Measurements from ENCODE around the gene PANX2. TPM values are rescaled to one million over a fixed set of nuclear protein-coding genes. Genes with fewer than 3 reads are reported as not detected.

PANX2 gene
- total RNA-seq, 1 donor from 2014 or later = 2.5 TPM

DNA sequence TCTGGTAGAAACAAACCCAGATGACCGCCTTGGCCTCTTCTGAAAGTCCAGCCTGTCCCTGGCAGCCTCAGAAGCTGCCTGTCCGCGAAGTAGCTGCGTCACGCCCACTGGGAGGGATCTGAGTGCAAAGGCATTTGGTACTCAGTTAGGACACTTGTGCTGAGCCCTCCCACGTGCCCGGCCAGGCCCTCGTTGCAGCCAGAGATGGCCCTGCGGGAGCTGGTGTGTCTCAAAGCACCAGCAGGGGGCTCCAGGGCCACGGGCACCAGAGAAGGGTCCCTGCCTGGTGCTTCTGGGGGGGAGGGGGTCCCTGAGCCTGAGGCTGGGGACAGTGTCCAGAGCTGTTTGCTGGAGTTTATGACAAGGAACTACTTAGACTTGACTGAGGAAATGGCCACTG is 36.1 kb downstream of the PANX2 start:
- peaks cover 77% of the 10 kb centered on the region for H3K36me3 ChIP-seq
- ATAC-seq (peak; percentile 67 to 80), DNase-seq (peak; percentile 80)
- peaks cover 25% of the 10 kb centered on the region for H3K4me1 ChIP-seq
- H3K9me3 ChIP-seq = no peaks in the 10 kb centered on the region
- intact Hi-C loops (cut with DNase I) = no loop called here
- no peak overlapping the region for H3K4me3 ChIP-seq
- peak; percentile 42 for TF ChIP-seq CTCF (IDR thresholded peaks at IDR 0.05)
- no peak overlapping the region for H3K27ac ChIP-seq
- no peaks in the 10 kb centered on the region for H3K27me3 ChIP-seq (ENCODE audit: low read depth)

DNA sequence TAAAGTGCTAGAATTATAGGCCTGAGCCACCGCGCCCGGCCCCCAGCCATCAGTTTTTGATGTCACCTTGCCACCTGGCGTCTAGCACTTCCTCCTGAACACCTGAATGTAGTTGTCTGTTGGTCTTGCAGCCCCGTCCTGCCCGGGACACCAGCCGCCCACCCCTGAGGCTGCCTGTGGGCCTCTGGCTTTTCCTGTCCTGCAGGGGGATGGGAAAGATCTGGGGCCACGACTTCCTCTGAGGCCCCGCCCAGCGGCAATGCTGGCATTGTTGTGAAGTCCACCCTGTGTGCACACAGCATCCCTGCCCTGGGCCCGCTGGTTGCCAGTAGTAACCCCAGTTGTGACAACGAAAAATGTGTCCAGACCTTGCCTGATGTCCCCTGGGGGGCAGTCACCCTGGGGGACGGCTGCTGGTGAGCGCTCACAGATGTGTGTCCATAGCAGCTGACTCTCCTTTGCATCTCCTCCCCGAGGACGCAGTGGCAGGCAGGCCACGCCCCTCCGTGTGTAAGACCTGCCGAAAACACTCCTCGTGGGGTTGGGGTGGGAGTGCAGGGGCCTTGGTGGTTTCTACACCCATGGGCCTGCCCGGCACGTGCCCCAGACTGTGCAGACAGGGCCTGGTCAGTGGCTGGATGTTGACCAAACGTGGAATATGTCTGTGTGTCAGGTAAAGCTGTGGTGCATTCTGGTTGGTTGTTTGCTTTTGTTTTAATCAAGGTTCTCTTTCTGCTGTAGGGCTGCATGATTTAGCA is 37.0 kb downstream of the PANX2 start:
- ATAC-seq (no peak), DNase-seq (peak; percentile 48)
- H3K27ac ChIP-seq = no peak overlapping the region
- TF ChIP-seq CTCF (IDR thresholded peaks at IDR 0.05) = no peak
- H3K27me3 ChIP-seq (ENCODE audit: low read depth) = no peaks in the 10 kb centered on the region
- H3K4me3 ChIP-seq = no peak overlapping the region
- H3K4me1 ChIP-seq = peaks cover 15% of the 10 kb centered on the region
- no peaks in the 10 kb centered on the region for H3K9me3 ChIP-seq
- peaks cover 87% of the 10 kb centered on the region for H3K36me3 ChIP-seq
- intact Hi-C loops (cut with DNase I) = no loop called here

DNA sequence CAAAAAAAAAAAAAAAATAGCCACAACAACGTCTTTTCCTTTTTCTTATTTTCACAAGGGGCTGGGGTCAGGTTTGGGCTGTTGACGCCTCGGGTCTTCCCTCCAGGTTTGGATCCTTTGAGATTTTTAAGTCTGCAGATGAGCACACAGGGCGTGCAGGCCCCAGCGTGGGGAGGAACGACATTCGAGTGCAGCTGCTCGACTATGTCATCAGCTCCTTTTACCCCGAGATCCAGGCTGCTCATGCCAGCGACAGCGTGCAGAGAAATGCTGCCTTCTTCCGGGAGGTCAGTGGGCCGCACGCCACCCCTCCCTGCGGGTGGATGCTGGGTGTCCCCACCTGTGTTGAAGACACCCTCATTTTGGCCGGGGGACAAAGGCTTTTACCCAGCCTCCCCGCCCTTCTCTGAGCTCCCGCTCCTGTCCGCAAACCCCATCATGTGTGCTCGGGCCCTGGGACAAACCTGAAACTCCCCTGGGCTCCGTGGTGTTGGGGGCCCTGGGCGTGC is 38.0 kb downstream of the PANX2 start:
- Histone ChIP-seq H3K36me3 (peaks cover 94% of the 10 kb centered on the region), H3K27me3 (ENCODE audit: low read depth) (no peaks in the 10 kb centered on the region), H3K4me1 (peaks cover 14% of the 10 kb centered on the region), H3K4me3 (no peak overlapping the region), H3K9me3 (no peaks in the 10 kb centered on the region), H3K27ac (no peak overlapping the region)
- intact Hi-C loops (cut with DNase I) = no loop called here
- TF ChIP-seq CTCF (IDR thresholded peaks at IDR 0.05) = no peak
- DNase-seq = peak; percentile 44
- no peak for ATAC-seq

DNA sequence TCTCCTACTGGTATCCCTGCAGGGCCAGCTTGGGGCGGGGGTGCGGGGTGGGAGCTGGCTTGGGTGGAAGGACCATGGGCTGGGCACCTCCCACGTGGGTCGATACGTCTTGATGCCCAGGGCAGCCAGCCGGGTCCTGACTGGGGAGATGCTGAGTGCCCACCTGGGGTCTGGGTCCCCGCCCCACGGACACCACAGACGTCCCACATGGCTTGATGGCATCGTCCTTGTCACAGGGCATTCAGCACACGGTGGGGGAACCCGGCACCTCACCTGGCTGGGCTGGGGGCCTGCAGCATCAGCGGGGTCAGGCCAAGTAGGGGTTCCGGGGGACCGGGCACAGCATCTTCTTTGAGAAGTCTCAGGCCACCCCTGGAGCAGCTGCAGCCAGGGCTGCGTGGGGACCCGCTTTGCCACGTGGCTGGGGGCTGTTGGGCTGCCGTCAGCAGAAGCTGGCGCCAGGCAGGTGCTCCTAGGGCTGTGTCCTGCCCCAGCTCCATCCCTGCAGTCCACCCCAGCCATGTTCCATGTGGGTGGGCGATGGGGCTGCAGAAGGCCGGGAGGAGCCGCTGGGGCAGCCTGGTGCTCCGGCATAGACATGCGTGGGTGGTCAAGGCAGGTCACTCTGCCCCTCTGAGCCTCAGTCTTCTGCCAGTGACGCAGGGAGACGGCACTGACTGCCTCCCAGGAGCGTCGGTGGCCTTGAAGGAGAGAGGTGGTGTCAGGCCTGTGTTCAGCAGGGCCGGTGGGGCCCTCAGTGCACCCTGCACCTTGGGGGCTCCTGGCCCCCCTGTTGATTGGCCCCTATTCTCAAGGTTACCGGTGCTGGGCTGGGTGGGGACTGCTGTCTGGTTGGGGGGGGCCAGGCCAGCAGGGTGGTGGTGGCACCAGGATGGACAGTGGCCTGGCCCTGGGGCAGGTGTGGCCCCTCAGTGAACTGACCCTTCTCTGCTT is 38.7 kb downstream of the PANX2 start:
- H3K27ac ChIP-seq = no peak overlapping the region
- intact Hi-C loops (cut with DNase I) = no loop called here
- no peak for TF ChIP-seq CTCF (IDR thresholded peaks at IDR 0.05)
- peaks cover 14% of the 10 kb centered on the region for H3K4me1 ChIP-seq
- H3K9me3 ChIP-seq = no peaks in the 10 kb centered on the region
- DNase-seq (peak; percentile 44), ATAC-seq (peak; percentile 3 to 4)
- H3K27me3 ChIP-seq (ENCODE audit: low read depth) = no peaks in the 10 kb centered on the region
- no peak overlapping the region for H3K4me3 ChIP-seq
- H3K36me3 ChIP-seq = peaks cover 96% of the 10 kb centered on the region

DNA sequence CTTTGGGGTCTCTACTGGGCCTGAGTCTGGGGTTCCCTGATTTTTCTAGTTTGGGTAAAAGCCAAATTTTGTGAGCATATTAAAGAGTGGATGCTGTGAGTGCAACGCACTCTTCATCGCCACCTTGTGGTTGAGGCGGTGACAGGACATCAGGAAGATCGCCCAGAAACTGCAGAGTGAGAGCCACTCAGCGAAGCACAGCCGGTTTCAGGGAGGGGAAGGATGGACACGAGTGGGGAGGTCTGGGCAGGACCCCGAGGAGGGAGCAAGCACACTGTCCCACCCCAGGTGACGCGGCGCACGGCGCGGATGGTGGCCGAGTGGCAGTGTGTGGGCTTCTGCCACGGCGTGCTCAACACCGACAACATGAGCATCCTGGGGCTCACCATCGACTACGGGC is 39.4 kb downstream of the PANX2 start:
- peaks cover 96% of the 10 kb centered on the region for H3K36me3 ChIP-seq
- H3K27ac ChIP-seq = no peak overlapping the region
- intact Hi-C loops (cut with DNase I) = no loop called here
- H3K9me3 ChIP-seq = no peaks in the 10 kb centered on the region
- H3K4me3 ChIP-seq = no peak overlapping the region
- DNase-seq (peak; percentile 72), ATAC-seq (peak; percentile 62 to 70)
- H3K4me1 ChIP-seq = peaks cover 14% of the 10 kb centered on the region
- H3K27me3 ChIP-seq (ENCODE audit: low read depth) = no peaks in the 10 kb centered on the region
- peak; percentile 81 for TF ChIP-seq CTCF (IDR thresholded peaks at IDR 0.05)
